Vagina (tissue), 2 donors: ENCODE data around the gene ADI1. TPM values are rescaled to one million over a fixed set of nuclear protein-coding genes. Genes with fewer than 3 reads are reported as not detected.

Experiments
- DNase-seq, 2 donors: peaks; one replicate each; pipeline ENCODE4 v3.0.0-alpha.2; 2017; ENCODE audit errors: extremely low spot score in 2 of 2
- H3K27ac ChIP-seq: fragments of 200-600 bp; sonication (generic); one replicate; pipeline ENCODE4 v1.5.1; 2019
- H3K27me3 ChIP-seq: fragments of 200-600 bp; sonication (generic); one replicate; pipeline ENCODE4 v1.5.1; 2019
- H3K36me3 ChIP-seq, 2 donors: fragments of 200-600 bp; sonication (generic); one replicate each; pipeline ENCODE4 v1.5.1; 2017 to 2019
- H3K4me1 ChIP-seq: fragments of 200-600 bp; sonication (generic); one replicate; pipeline ENCODE4 v1.5.1; 2019
- H3K4me3 ChIP-seq, 2 donors: fragments of 200-600 bp; sonication (generic); 1 replicate in 1 of 2; 2 replicates in 1 of 2; pipeline ENCODE4 v1.5.1; 2016 to 2019
- H3K9me3 ChIP-seq: fragments of 200-600 bp; sonication (generic); one replicate; pipeline ENCODE4 v1.5.1; 2019
- POLR2A ChIP-seq, 2 donors: fragments of 450-650 bp; IDR thresholded peaks; one replicate each; pipeline ENCODE4 v1.6.1; 2017; ENCODE audit warnings: antibody characterized with exemption in 2 of 2, mild to moderate bottlenecking in 2 of 2, moderate library complexity in 2 of 2
- POLR2AphosphoS5 ChIP-seq, 2 donors: sonication (generic); formaldehyde crosslinking; IDR thresholded peaks; one replicate each; pipeline ENCODE4 v1.9.0; 2017; ENCODE audit warnings: antibody characterized with exemption in 2 of 2, mild to moderate bottlenecking in 2 of 2, low read depth in 1 of 2; ENCODE audit not compliant: insufficient read depth in 1 of 2
- intact Hi-C: fragments of 100-400 bp; cut with DNase I; formaldehyde crosslinking; loops from one replicate; pipeline ENCODE4 v1.15.1; 2023
- total RNA-seq: library from RNA; depleted of rRNA; stranded (reverse); fragments of >200 nt; gene quantifications from one replicate; pipeline ENCODE4 v1.2.3, GENCODE V29; 2016
- TF ChIP-seq, protein P1 (sequence below), 3 experiments: fragments of 450-650 bp in 2 of 3; fragments of 200-600 bp in 1 of 3; sonication (generic) in 1 of 3; IDR thresholded peaks; one replicate each; pipeline ENCODE4 v1.5.1; 2017 to 2019; ENCODE audit warnings: antibody characterized with exemption in 3 of 3, mild to moderate bottlenecking in 2 of 3, moderate library complexity in 2 of 3

The ADI1 gene
- total RNA-seq, 1 donor from 2014 or later = 26.3 TPM

DNA sequence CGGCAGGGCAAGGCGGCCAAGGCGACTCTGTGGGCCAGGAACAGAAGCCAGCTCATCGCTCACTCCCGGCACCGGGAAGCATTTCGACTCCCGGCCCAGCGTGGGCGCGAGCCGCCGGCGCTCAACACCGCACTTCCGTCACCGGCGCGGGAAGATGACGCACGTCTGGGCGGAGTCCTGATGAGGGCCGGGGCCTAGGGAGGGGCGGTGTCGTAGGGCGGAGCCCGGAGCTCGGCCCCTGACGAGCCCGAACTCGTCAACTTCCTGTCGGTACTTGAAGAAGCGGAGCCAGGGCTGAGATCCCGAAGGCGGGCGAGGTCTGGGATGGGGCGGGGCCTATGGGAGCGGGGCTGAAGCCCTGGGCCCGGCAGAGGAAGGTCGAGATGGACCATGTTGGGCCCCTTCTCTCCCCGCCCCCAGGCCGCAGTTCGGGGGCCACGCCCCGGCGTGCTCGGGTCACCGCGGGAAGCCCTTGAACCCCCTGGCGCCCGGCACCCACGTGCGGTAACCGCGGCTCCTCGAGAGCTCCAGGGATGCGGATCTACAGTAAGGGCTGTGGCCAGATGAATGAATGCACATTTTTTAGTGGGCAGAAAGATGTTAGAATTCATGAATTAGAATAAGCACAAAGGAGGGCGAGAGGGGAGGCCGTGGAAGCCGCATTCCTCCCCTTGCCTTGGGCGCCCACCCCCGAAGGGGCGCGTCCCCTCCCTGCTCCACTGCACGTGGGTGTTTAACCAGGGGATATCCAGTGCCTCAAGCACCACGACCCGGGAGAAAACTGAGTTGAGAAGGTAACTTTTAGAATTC, 39.1 kb upstream of the ADI1 start, which contains the start of gene RNASEH1:
RNASEH1 (minus strand) TSS at position 129 of the 810 bp plus-strand sequence; CDS start at position 56, 73 bp downstream.
- H3K4me3 ChIP-seq = peak within 1 kb of the TSS; percentile 91 to 96
- peak within 1 kb of the TSS; percentile 78 for H3K27ac ChIP-seq
- H3K9me3 ChIP-seq = no peaks in the 10 kb centered on the region
- intact Hi-C loops = loop anchor here (1.0 to 2.0 kb wide), 2 partner anchors 17 to 22 kb away; partner anchors contain the start of gene RPS7
- peak in 1 of 2 donors; percentile 98 for DNase-seq
- peaks cover 0 to 27% of the 10 kb centered on the region in 2 donors for H3K36me3 ChIP-seq
- H3K27me3 ChIP-seq = no peaks in the 10 kb centered on the region
- peaks cover 19% of the 10 kb centered on the region for H3K4me1 ChIP-seq
- TF ChIP-seq, protein P1, sequence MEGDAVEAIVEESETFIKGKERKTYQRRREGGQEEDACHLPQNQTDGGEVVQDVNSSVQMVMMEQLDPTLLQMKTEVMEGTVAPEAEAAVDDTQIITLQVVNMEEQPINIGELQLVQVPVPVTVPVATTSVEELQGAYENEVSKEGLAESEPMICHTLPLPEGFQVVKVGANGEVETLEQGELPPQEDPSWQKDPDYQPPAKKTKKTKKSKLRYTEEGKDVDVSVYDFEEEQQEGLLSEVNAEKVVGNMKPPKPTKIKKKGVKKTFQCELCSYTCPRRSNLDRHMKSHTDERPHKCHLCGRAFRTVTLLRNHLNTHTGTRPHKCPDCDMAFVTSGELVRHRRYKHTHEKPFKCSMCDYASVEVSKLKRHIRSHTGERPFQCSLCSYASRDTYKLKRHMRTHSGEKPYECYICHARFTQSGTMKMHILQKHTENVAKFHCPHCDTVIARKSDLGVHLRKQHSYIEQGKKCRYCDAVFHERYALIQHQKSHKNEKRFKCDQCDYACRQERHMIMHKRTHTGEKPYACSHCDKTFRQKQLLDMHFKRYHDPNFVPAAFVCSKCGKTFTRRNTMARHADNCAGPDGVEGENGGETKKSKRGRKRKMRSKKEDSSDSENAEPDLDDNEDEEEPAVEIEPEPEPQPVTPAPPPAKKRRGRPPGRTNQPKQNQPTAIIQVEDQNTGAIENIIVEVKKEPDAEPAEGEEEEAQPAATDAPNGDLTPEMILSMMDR (IDR thresholded peaks at IDR 0.05) = no peak
- peak; percentile 98 for TF ChIP-seq POLR2AphosphoS5 (IDR thresholded peaks at IDR 0.05; ENCODE audit: insufficient read depth in 1 of 2, low read depth in 1 of 2)
- peak in 1 of 2 donors; percentile 71 for TF ChIP-seq POLR2A (IDR thresholded peaks at IDR 0.05)

DNA sequence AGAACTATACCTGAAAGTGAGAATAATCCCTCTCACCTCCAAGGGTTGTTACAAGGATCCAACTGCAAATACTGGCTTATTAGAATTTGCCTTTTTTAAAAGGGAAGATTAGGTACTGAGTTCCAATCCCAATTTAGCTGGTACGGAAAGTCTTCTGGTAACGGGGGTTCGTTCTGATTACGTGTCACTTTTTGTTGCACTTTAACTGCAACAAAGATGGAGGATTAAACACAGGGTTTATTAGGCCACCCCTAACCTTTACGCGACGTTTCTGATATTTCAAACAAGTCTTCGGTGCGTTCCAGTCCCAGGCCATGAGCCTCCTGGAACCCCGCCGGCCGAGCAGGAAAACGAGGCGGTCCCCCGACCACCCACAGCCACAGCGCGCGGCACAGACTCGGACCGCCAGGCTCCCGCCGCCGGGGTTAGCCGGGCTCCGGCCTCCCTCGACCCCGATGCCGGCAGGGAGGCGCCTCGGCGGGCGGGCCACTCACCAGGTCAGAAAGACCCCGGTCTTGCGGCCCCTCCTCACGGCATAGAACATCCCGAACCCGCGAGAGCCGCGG, 38.4 kb upstream of the ADI1 start:
- Histone ChIP-seq H3K9me3 (no peaks in the 10 kb centered on the region), H3K27me3 (no peaks in the 10 kb centered on the region), H3K4me3 (peak overlapping the region; percentile 91 to 96), H3K36me3 (peaks cover 0 to 34% of the 10 kb centered on the region in 2 donors), H3K27ac (peak overlapping the region; percentile 78), H3K4me1 (peaks cover 19% of the 10 kb centered on the region)
- no peak for TF ChIP-seq POLR2A (IDR thresholded peaks at IDR 0.05)
- TF ChIP-seq, protein P1 (IDR thresholded peaks at IDR 0.05) = no peak
- no peak for TF ChIP-seq POLR2AphosphoS5 (IDR thresholded peaks at IDR 0.05; ENCODE audit: insufficient read depth in 1 of 2, low read depth in 1 of 2)
- intact Hi-C loops = loop anchor here (1.0 to 2.0 kb wide), 2 partner anchors 18 to 21 kb away; partner anchors contain the start of gene RPS7
- no peak for DNase-seq

DNA sequence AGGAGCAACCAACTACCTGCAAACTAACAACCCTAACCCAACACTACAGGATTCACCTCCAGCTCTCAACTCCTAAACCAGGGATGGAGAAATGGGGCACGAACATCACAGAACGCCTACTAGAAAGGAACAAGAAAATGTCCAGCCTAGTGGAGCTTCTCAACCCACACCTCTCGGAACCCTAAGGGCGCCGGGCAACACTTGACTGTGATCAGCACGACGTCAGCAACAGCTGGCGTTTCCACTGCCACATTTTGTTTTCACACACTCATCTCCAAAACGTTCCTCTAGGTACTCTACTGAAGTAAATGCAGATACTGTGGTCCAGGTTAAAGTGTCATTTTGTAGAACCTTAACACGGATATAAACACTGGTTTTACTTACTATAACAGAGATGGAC, 34.6 kb upstream of the ADI1 start:
- Histone ChIP-seq H3K36me3 (peaks cover 0 to 70% of the 10 kb centered on the region in 2 donors), H3K4me3 (no peak overlapping the region), H3K27me3 (no peaks in the 10 kb centered on the region), H3K4me1 (peaks cover 14% of the 10 kb centered on the region), H3K27ac (no peak overlapping the region), H3K9me3 (no peaks in the 10 kb centered on the region)
- DNase-seq = no peak
- TF ChIP-seq POLR2AphosphoS5 (IDR thresholded peaks at IDR 0.05; ENCODE audit: insufficient read depth in 1 of 2, low read depth in 1 of 2) (no peak), POLR2A (IDR thresholded peaks at IDR 0.05) (no peak)
- TF ChIP-seq, protein P1 (IDR thresholded peaks at IDR 0.05) = no peak
- intact Hi-C loops = no loop called here

DNA sequence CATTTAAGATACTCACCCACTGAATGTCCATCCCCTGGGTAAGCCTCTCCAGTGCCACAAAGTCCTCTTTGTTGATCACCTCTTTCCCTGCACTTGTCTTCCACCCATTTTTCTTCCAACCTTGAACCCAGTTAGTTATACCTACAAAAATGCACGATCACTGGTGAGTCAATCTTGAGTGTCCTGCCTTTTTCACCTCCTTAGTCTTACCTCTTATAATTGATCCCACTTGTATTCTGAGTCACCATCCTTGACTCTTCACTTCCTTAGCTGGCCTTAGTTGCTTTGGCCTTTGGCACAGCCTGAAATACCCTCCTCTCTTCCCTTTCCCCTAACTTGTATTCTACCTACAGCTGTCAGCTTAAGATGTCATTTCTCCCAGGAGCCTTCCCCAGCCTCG, 28.6 kb upstream of the ADI1 start:
- Histone ChIP-seq H3K4me1 (no peaks in the 10 kb centered on the region), H3K36me3 (peaks cover 0 to 90% of the 10 kb centered on the region in 2 donors), H3K27me3 (no peaks in the 10 kb centered on the region), H3K27ac (no peak overlapping the region), H3K9me3 (no peaks in the 10 kb centered on the region), H3K4me3 (no peak overlapping the region)
- intact Hi-C loops = no loop called here
- DNase-seq = no peak
- TF ChIP-seq POLR2AphosphoS5 (IDR thresholded peaks at IDR 0.05; ENCODE audit: insufficient read depth in 1 of 2, low read depth in 1 of 2) = no peak
- no peak for TF ChIP-seq POLR2A (IDR thresholded peaks at IDR 0.05)
- TF ChIP-seq, protein P1 (IDR thresholded peaks at IDR 0.05) = no peak
